SH-SY5Y (cell line): ENCODE measurements around the gene KBTBD12.

Experiments used
- GATA2 ChIP-seq: IDR thresholded peaks from 2 replicates; pipeline ENCODE4 v1.6.1; 2011; ENCODE audit warnings: mild to moderate bottlenecking, low read depth, low read length
- GATA3 ChIP-seq: IDR thresholded peaks from 2 replicates; pipeline ENCODE4 v1.6.1; 2011; ENCODE audit warnings: low read depth, mild to moderate bottlenecking, low read length, moderate library complexity

- TF ChIP-seq GATA2 (no peak), GATA3 (no peak)
These were observed 983 bp downstream of the KBTBD12 start for GRCh38 chr3:127915937-127916493.
